Measurements from ENCODE around the gene ADAMTS9. TPM values are rescaled to one million over a fixed set of nuclear protein-coding genes. Genes with fewer than 3 reads are reported as not detected.

Gene ADAMTS9
- total and polyA plus RNA-seq, 2 donors (not counting 1 experiment from before 2014, with no cell fraction given), result not detected

DNA sequence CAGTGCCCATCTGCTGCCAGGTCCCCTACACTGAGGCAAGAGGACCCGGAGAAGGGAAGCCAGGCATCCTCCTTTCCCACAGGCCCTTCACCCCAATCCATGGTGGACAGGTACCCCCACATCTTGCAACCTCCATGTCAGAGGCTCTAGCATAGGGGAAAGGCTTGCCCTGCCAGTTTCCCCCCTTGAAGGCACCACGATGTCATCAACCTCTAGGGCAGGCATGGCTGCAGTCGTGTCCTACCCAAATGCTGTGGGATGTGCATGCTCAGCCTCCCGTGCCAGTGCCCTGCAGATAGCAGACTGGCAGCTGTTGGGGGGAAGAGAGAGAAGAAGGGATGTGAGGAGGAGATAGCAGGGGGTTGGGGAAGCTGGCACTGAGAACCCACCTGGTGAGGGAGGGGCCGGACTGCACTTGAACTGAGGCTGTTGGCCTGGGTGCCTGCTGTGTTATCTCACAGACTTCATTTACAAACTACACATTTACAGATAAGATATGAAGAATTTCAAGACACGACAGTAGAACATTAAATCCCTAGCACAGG lies 197.5 kb downstream of the ADAMTS9 start:
- no peak for DNase-seq
- H3K4me3 ChIP-seq (ENCODE audit: control extremely low read depth in 1 of 5, extremely low read depth in 1 of 5, insufficient read depth in 1 of 5, low read depth in 2 of 5, low read length in 4 of 5), result no peak overlapping the region
- H3K4me3 Mint-ChIP-seq, result no peak overlapping the region
- H3K36me3 ChIP-seq (replicated peaks in 1 of 2; ENCODE audit: control extremely low read depth in 1 of 2, control insufficient read depth in 1 of 2, extremely low read depth in 1 of 2, insufficient read depth in 2 of 2, low read length in 1 of 2), result no peaks in the 10 kb centered on the region
- H3K9me3 ChIP-seq (ENCODE audit: control extremely low read depth in 1 of 3, control insufficient read depth in 2 of 3, insufficient read depth in 1 of 3, low read length in 2 of 3), result no peaks in the 10 kb centered on the region
- 77% methylated on average over 5 of the region's 6 CpGs for WGBS (ENCODE audit: insufficient coverage)
- no peak overlapping the region for H3K4me2 ChIP-seq (replicated peaks; ENCODE audit: low read depth, low read length, poor library complexity, severe bottlenecking)
- no peak for ATAC-seq (ENCODE audit: low read depth)
- H3K27ac Mint-ChIP-seq, result no peak overlapping the region
- intact Hi-C loops (cut with micrococcal nuclease), result no loop called here
- H3K27ac ChIP-seq (ENCODE audit: low read length in 2 of 2), result no peak overlapping the region
- no peaks in the 10 kb centered on the region for H3K9me3 Mint-ChIP-seq (ENCODE audit: insufficient read depth)
- ChIA-PET CTCF (no interaction called here), POLR2A (no interaction called here)
- H4K20me1 ChIP-seq (ENCODE audit: control insufficient read depth, insufficient read depth, low read length, poor library complexity, severe bottlenecking), result no peaks in the 10 kb centered on the region
- no peak overlapping the region for H3K9ac ChIP-seq (ENCODE audit: low read length)
- peaks cover 0 to 39% (median 9%) of the 10 kb centered on the region in 4 experiments for H3K27me3 ChIP-seq (replicated peaks in 1 of 4; ENCODE audit: control extremely low read depth in 1 of 4, control insufficient read depth in 3 of 4, insufficient read depth in 4 of 4, low read length in 3 of 4)
- TF ChIP-seq EZH2 (IDR thresholded peaks at IDR 0.05; ENCODE audit: borderline replicate concordance, insufficient read depth, low read depth, low read length, poor library complexity, severe bottlenecking) (no peak), CTCF (IDR thresholded peaks at IDR 0.05) (no peak)
- H3K4me1 ChIP-seq (ENCODE audit: control insufficient read depth in 2 of 2, insufficient read depth in 2 of 2, low read length in 2 of 2), result no peaks in the 10 kb centered on the region
- H3K79me2 ChIP-seq (ENCODE audit: control insufficient read depth, insufficient read depth, low read length), result no peaks in the 10 kb centered on the region
- peaks cover 52% of the 10 kb centered on the region for H3K27me3 Mint-ChIP-seq
- no peak overlapping the region for H2AFZ ChIP-seq (ENCODE audit: insufficient read depth, low read depth, low read length, poor library complexity, severe bottlenecking)
- no peaks in the 10 kb centered on the region for H3K4me1 Mint-ChIP-seq

GRCh38 chr3:64489361-64490044 lies 198.3 kb downstream of the ADAMTS9 start:
- Histone ChIP-seq H3K27ac (ENCODE audit: low read length in 2 of 2) (no peak overlapping the region), H2AFZ (ENCODE audit: insufficient read depth, low read depth, low read length, poor library complexity, severe bottlenecking) (no peak overlapping the region), H3K4me2 (replicated peaks; ENCODE audit: low read depth, low read length, poor library complexity, severe bottlenecking) (no peak overlapping the region), H3K9me3 (ENCODE audit: control extremely low read depth in 1 of 3, control insufficient read depth in 2 of 3, insufficient read depth in 1 of 3, low read length in 2 of 3) (no peaks in the 10 kb centered on the region), H3K4me1 (ENCODE audit: control insufficient read depth in 2 of 2, insufficient read depth in 2 of 2, low read length in 2 of 2) (no peaks in the 10 kb centered on the region), H4K20me1 (ENCODE audit: control insufficient read depth, insufficient read depth, low read length, poor library complexity, severe bottlenecking) (no peaks in the 10 kb centered on the region), H3K36me3 (replicated peaks in 1 of 2; ENCODE audit: control extremely low read depth in 1 of 2, control insufficient read depth in 1 of 2, extremely low read depth in 1 of 2, insufficient read depth in 2 of 2, low read length in 1 of 2) (no peaks in the 10 kb centered on the region), H3K79me2 (ENCODE audit: control insufficient read depth, insufficient read depth, low read length) (no peaks in the 10 kb centered on the region), H3K9ac (ENCODE audit: low read length) (no peak overlapping the region), H3K27me3 (replicated peaks in 1 of 4; ENCODE audit: control extremely low read depth in 1 of 4, control insufficient read depth in 3 of 4, insufficient read depth in 4 of 4, low read length in 3 of 4) (peaks cover 0 to 39% (median 8%) of the 10 kb centered on the region in 4 experiments), H3K4me3 (ENCODE audit: control extremely low read depth in 1 of 5, extremely low read depth in 1 of 5, insufficient read depth in 1 of 5, low read depth in 2 of 5, low read length in 4 of 5) (no peak overlapping the region)
- intact Hi-C loops (cut with micrococcal nuclease), result no loop called here
- POLR2A ChIA-PET, result no interaction called here
- WGBS (ENCODE audit: insufficient coverage), result 36% methylated on average over 21 of the region's 23 CpGs
- H3K27ac Mint-ChIP-seq, result no peak overlapping the region
- no peak overlapping the region for H3K4me3 Mint-ChIP-seq
- TF ChIP-seq CTCF (IDR thresholded peaks at IDR 0.05), result no peak
- no peak for TF ChIP-seq EZH2 (IDR thresholded peaks at IDR 0.05; ENCODE audit: borderline replicate concordance, insufficient read depth, low read depth, low read length, poor library complexity, severe bottlenecking)
- peaks cover under 1% of the 10 kb centered on the region for H3K4me1 Mint-ChIP-seq
- H3K9me3 Mint-ChIP-seq (ENCODE audit: insufficient read depth), result no peaks in the 10 kb centered on the region
- DNase-seq, result no peak
- CTCF ChIA-PET, result no interaction called here
- ATAC-seq (ENCODE audit: low read depth), result no peak
- H3K27me3 Mint-ChIP-seq, result peaks cover 52% of the 10 kb centered on the region

Data from B cell (primary cell).